ENCODE data around the gene LMAN2L.

Gene LMAN2L

GRCh38 chr2:96703021-96703751 lies 36.7 kb downstream of the LMAN2L start:
- no peak for DNase-seq (ENCODE audit: low spot score)

GRCh38 chr2:96702098-96702785 lies 37.6 kb downstream of the LMAN2L start:
- DNase-seq (ENCODE audit: low spot score): peak; percentile 71

- DNase-seq (ENCODE audit: low spot score): no peak
Observed at GRCh38 chr2:96701636-96702035, 38.2 kb downstream of the LMAN2L start.

GRCh38 chr2:96700086-96700485 lies 39.8 kb downstream of the LMAN2L start:
- DNase-seq (ENCODE audit: low spot score): no peak

GRCh38 chr2:96699621-96700020 lies 40.2 kb downstream of the LMAN2L start:
- DNase-seq (ENCODE audit: low spot score): no peak

- no peak for DNase-seq (ENCODE audit: low spot score)
Observed at GRCh38 chr2:96699021-96699420, 40.8 kb downstream of the LMAN2L start.

GRCh38 chr2:96698221-96698861 lies 41.5 kb downstream of the LMAN2L start:
- DNase-seq (ENCODE audit: low spot score): no peak

GRCh38 chr2:96697476-96697875 lies 42.4 kb downstream of the LMAN2L start:
- no peak for DNase-seq (ENCODE audit: low spot score)

GRCh38 chr2:96695602-96696001 lies 44.3 kb downstream of the LMAN2L start:
- no peak for DNase-seq (ENCODE audit: low spot score)

GRCh38 chr2:96694816-96695455 lies 44.9 kb downstream of the LMAN2L start:
- no peak for DNase-seq (ENCODE audit: low spot score)

GRCh38 chr2:96694279-96694678 lies 45.6 kb downstream of the LMAN2L start:
- no peak for DNase-seq (ENCODE audit: low spot score)

- DNase-seq (ENCODE audit: low spot score): no peak
Observed at GRCh38 chr2:96693286-96694200, 46.3 kb downstream of the LMAN2L start.

- no peak for DNase-seq (ENCODE audit: low spot score)
Observed at GRCh38 chr2:96692094-96692971, 47.5 kb downstream of the LMAN2L start.

GRCh38 chr2:96691022-96691612 lies 48.7 kb downstream of the LMAN2L start:
- no peak for DNase-seq (ENCODE audit: low spot score)

GRCh38 chr2:96690306-96691021 lies 49.4 kb downstream of the LMAN2L start:
- no peak for DNase-seq (ENCODE audit: low spot score)

GRCh38 chr2:96689431-96689991 lies 50.4 kb downstream of the LMAN2L start:
- no peak for DNase-seq (ENCODE audit: low spot score)

- no peak for DNase-seq (ENCODE audit: low spot score)
Observed at GRCh38 chr2:96688649-96689430, 51.0 kb downstream of the LMAN2L start.

Data from kidney tubule cell (primary cell).